Mucosa of stomach (tissue), 1 donor: ENCODE results near the gene HOXA2.

Experiments used
- H3K27me3 ChIP-seq: one replicate; pipeline ENCODE4 v1.7.0; 2013; ENCODE audit warnings: mild to moderate bottlenecking, low read length; ENCODE audit not compliant: control insufficient read depth, insufficient read depth
- H3K36me3 ChIP-seq: one replicate; pipeline ENCODE4 v1.7.0; 2013; ENCODE audit warnings: low read length; ENCODE audit not compliant: control insufficient read depth, insufficient read depth
- H3K4me1 ChIP-seq: one replicate; pipeline ENCODE4 v1.7.0; 2013; ENCODE audit warnings: mild to moderate bottlenecking, low read length; ENCODE audit not compliant: control insufficient read depth, insufficient read depth
- H3K4me3 ChIP-seq: one replicate; pipeline ENCODE4 v1.7.0; 2013; ENCODE audit warnings: low read length
- H3K9ac ChIP-seq: one replicate; pipeline ENCODE4 v1.7.0; 2013; ENCODE audit warnings: mild to moderate bottlenecking, low read length, moderate library complexity
- H3K9me3 ChIP-seq: one replicate; pipeline ENCODE4 v1.7.0; 2013; ENCODE audit warnings: mild to moderate bottlenecking, low read length, moderate library complexity; ENCODE audit not compliant: control insufficient read depth
- donor health status: Pancreatic carcinoma.

HOXA2 gene

DNA sequence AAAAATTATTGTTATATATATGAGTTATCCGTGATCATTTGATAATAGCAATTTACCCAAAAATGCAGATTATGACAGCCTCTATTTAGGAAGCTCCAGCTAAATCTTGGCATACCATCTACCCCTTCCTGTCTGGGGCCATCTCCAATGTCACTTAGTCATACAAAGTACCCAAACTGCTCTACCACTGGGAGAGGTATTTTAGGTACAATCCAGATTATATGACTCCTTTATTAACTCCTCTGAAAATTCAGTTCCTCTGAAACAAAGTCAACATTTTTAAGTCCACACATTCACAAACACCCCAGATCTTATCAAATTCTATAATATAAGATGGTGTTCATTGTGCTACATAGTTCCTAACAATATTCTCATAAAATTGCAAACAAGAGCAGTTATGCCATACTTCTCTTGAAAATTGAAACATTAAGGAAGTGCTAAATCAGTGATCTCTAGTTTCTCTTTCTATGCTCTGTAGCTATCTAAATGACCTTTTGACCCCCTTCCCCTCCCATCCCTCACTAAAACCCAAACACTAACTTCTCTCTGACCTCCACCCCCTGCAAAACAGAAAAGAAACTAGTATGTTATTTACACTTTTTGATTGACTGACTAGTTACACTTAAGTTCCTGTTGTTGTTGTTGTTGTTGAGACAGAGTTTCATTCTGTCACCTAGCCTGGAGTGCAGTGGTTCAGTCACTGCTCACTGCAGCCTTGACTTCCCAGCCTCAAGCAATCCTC, 23.1 kb downstream of the HOXA2 start:
- no peaks in the 10 kb centered on the region for H3K9me3 ChIP-seq
- no peaks in the 10 kb centered on the region for H3K27me3 ChIP-seq
- no peak overlapping the region for H3K4me3 ChIP-seq
- H3K36me3 ChIP-seq, result no peaks in the 10 kb centered on the region
- peaks cover 5% of the 10 kb centered on the region for H3K4me1 ChIP-seq
- no peak overlapping the region for H3K9ac ChIP-seq

DNA sequence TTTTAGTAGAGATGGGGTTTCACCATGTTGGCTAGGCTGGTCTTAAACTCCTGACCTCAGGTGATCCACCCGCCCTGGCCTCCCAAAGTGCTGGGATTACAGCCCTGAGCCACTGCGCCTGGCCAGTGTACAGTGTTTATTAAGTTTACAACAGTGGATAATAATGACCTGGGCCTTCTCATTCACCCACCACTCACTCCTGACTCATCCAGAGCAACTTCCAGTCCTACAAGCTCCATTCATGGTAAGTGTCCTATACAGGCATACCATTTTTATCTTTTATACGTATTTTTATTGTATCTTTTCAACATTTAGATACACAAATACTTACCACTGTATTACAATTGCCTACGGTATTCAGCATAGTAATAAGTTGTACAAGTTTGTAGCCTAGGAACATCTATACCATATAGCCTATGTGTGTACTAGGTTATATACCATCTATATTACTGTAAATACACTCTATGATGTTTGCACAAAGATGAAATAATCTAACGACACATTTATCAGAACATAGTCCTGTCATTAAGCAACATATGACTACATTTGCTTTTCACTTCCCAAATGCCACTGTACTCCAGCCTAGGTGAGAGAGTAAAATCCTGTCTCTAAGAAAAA, 23.8 kb downstream of the HOXA2 start:
- Histone ChIP-seq H3K9ac (no peak overlapping the region), H3K36me3 (no peaks in the 10 kb centered on the region), H3K4me1 (peaks cover 5% of the 10 kb centered on the region), H3K27me3 (no peaks in the 10 kb centered on the region), H3K4me3 (no peak overlapping the region), H3K9me3 (no peaks in the 10 kb centered on the region)

DNA sequence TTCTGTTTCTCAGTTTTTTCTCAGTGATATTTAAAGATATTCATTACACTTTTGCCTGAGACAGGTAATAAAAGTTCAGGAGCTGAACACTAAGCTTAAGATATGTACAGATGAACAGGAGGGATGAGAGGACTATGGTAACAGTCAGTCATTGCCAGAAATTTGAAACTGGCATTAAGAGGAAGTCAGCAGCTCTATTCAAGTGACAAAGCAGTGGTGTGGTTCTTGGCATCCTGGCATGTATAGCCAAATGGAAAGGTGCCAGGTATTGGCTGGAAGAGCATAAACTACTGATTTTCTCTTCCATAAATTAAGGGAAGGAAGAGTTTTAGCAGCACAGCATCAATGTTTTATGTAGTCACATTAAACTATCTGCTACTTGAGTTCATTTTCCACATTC, 29.4 kb downstream of the HOXA2 start:
- no peaks in the 10 kb centered on the region for H3K27me3 ChIP-seq
- H3K4me3 ChIP-seq, result no peak overlapping the region
- no peaks in the 10 kb centered on the region for H3K4me1 ChIP-seq

DNA sequence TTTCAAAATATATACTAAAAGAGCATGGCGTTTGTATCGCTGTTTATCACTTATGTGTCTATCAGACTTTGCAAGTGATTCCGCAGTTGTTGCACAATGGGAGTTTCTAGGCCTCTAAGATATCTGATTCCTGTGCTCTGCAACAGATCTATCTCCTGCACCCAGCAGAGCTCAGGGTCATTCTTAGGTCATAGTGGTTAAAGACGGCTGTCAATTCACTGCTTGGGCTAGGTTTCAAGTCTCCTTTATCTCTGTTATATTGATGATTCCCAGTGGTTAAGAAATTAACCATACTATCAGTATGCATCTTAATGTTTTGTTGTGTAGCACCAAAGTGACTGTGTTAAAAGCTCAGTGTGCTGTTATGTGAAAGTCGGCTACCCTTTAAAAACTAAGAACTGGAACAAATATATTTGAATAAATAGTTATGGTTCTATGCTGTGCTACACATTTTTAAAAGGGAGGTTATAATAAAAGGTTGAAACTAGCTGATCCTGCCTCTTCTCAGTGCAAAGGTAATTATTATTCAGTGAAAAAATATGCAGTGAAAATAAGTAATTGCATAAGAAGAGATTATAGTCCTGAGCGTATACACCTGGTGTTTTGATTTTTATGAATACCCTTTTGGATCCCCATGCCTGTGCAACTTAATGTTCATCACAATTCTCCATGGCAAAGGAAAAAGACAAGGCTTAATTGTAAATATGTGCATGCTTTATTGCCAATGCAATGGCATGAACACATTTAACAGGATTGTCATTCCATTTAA, 30.7 kb downstream of the HOXA2 start:
- no peaks in the 10 kb centered on the region for H3K4me1 ChIP-seq
- no peaks in the 10 kb centered on the region for H3K36me3 ChIP-seq
- no peaks in the 10 kb centered on the region for H3K9me3 ChIP-seq
- H3K9ac ChIP-seq, result no peak overlapping the region
- H3K27me3 ChIP-seq, result no peaks in the 10 kb centered on the region
- no peak overlapping the region for H3K4me3 ChIP-seq

More for the DNA sequence above, 29.4 kb downstream of the HOXA2 start:
- Histone ChIP-seq H3K9ac (no peak overlapping the region), H3K9me3 (no peaks in the 10 kb centered on the region), H3K36me3 (no peaks in the 10 kb centered on the region)

DNA sequence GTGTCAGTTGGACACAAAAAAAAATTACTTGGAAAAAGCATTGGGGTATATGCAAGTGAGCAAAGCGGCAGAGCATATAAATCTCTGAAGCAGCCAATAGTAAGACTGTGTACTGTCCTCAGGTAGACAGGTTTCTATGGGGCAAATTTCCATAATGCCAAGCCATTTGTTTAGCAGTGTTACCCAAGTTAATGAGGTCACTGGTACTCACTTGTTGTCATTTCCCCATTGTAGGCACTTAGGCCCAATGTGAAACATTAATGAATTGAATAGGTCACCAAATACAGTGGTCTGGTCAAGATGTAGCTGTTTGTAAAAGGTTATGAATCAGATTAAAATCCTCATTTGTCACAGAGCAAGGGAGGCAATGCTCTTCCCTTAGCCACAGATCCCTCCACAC, 34.2 kb downstream of the HOXA2 start:
- no peak overlapping the region for H3K9ac ChIP-seq
- no peaks in the 10 kb centered on the region for H3K9me3 ChIP-seq
- no peaks in the 10 kb centered on the region for H3K36me3 ChIP-seq
- H3K4me1 ChIP-seq, result no peaks in the 10 kb centered on the region
- no peaks in the 10 kb centered on the region for H3K27me3 ChIP-seq
- no peak overlapping the region for H3K4me3 ChIP-seq

GRCh38 chr7:27066148-27066547, 36.3 kb downstream of the HOXA2 start:
- no peak overlapping the region for H3K4me3 ChIP-seq
- H3K9ac ChIP-seq, result no peak overlapping the region
- H3K9me3 ChIP-seq, result no peaks in the 10 kb centered on the region
- no peaks in the 10 kb centered on the region for H3K36me3 ChIP-seq
- no peaks in the 10 kb centered on the region for H3K27me3 ChIP-seq
- no peaks in the 10 kb centered on the region for H3K4me1 ChIP-seq

- Histone ChIP-seq H3K27me3 (no peaks in the 10 kb centered on the region), H3K36me3 (no peaks in the 10 kb centered on the region), H3K4me3 (no peak overlapping the region), H3K4me1 (no peaks in the 10 kb centered on the region), H3K9me3 (no peaks in the 10 kb centered on the region), H3K9ac (no peak overlapping the region)
Measured at GRCh38 chr7:27065709-27066108, 36.8 kb downstream of the HOXA2 start.

- no peaks in the 10 kb centered on the region for H3K9me3 ChIP-seq
- H3K9ac ChIP-seq, result no peak overlapping the region
- no peaks in the 10 kb centered on the region for H3K27me3 ChIP-seq
- H3K4me3 ChIP-seq, result no peak overlapping the region
- H3K4me1 ChIP-seq, result no peaks in the 10 kb centered on the region
- H3K36me3 ChIP-seq, result no peaks in the 10 kb centered on the region
Measured at GRCh38 chr7:27064661-27065060, 37.8 kb downstream of the HOXA2 start.

DNA sequence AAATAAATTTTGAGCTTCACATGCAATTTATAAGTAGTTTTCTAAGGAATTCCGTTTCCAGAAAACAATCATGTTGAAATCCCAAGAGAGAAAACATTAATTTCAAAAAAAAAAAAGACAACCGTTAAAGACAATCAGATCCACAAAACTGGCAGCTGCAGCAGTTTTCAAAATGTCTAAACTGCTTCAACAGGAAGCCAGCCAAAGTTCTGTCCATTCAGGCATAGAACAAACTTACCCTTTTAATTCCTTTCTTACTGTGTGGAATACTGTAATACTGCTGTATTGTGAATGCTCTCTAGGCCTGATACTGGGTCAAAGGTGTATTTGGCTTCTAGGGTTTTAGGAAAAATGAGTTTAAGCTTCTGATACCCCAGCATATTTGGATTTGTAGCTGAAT, 38.3 kb downstream of the HOXA2 start:
- H3K27me3 ChIP-seq, result no peaks in the 10 kb centered on the region
- no peak overlapping the region for H3K9ac ChIP-seq
- no peaks in the 10 kb centered on the region for H3K9me3 ChIP-seq
- no peaks in the 10 kb centered on the region for H3K36me3 ChIP-seq
- no peak overlapping the region for H3K4me3 ChIP-seq
- H3K4me1 ChIP-seq, result no peaks in the 10 kb centered on the region

- Histone ChIP-seq H3K36me3 (no peaks in the 10 kb centered on the region), H3K4me3 (no peak overlapping the region), H3K27me3 (no peaks in the 10 kb centered on the region), H3K9me3 (no peaks in the 10 kb centered on the region), H3K9ac (no peak overlapping the region), H3K4me1 (no peaks in the 10 kb centered on the region)
Measured at GRCh38 chr7:27062946-27063345, 39.5 kb downstream of the HOXA2 start.

DNA sequence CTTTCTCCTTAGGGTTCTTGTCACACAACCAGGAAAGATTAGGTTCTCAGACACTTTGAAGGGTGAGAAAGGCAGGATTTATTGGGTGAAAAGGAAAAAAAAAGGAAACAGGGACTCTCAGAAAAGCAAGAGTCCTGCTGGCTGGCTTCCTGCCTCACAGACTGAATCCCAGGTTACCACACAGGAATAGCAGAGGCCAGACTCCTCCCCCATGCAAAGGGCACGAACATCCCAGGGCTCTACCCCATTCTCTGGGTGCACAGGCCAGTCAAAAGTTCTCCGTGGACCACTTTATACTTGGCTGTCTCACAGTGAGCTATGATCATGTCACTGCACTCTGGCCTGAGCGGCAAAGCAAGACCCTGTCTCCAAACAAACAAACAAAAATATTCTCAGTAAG, 49.3 kb downstream of the HOXA2 start:
- Histone ChIP-seq H3K4me3 (no peak overlapping the region), H3K27me3 (no peaks in the 10 kb centered on the region), H3K9ac (no peak overlapping the region), H3K36me3 (no peaks in the 10 kb centered on the region), H3K4me1 (no peaks in the 10 kb centered on the region), H3K9me3 (no peaks in the 10 kb centered on the region)

DNA sequence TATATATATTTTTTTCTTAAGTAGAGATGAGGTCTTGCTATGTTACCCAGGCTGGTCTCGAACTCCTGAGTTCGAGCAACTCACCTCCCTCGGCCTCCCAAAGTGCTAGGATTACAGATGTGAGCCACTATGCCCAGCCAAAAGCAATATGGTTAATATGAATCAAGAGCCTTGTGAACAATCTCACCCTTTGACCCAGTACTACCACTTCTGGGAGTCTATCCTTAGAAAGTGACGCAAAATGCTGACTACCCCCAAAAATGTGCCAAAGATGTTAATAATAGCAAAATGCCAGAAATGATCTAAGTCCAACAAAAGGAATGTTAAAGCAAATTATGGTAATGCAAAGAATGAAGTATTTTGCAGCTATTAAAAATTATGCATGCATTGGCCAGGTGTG, 51.0 kb downstream of the HOXA2 start:
- no peaks in the 10 kb centered on the region for H3K4me1 ChIP-seq
- H3K9me3 ChIP-seq, result no peaks in the 10 kb centered on the region
- H3K4me3 ChIP-seq, result no peak overlapping the region
- H3K36me3 ChIP-seq, result no peaks in the 10 kb centered on the region
- no peaks in the 10 kb centered on the region for H3K27me3 ChIP-seq
- no peak overlapping the region for H3K9ac ChIP-seq
